Caco-2 (cell line): Measurements from ENCODE around the gene LDB2. TPM values are rescaled to one million over a fixed set of nuclear protein-coding genes. Genes with fewer than 3 reads are reported as not detected.

ENCODE experiments used
- BruUV-seq: library from RNA; stranded (reverse); fragments of 400-500 nt; replicated peaks from 2 replicates; lab custom pipeline; 2021; lab: Mats Ljungman, UMichigan
- CTCF ChIA-PET: fragments of 300-600 bp; sonication (Branson Sonifier 250); formaldehyde crosslinking; loops from one replicate; lab custom pipeline; 2022; ENCODE audit warnings: antibody characterized with exemption; lab: Charles Lee
- POLR2A ChIA-PET: fragments of 300-600 bp; sonication (Branson Sonifier 250); formaldehyde crosslinking; loops from one replicate; lab custom pipeline; 2022; ENCODE audit warnings: antibody characterized with exemption; lab: Charles Lee
- DNase-seq, 2 experiments: peaks; one replicate each; pipeline versions ENCODE4 v3.0.0 to v3.0.0-alpha.2; 2020 to 2022
- H3K27me3 ChIP-seq: replicated peaks from 2 replicates; pipeline ENCODE4 v1.6.0; 2011; ENCODE audit warnings: low read length; ENCODE audit not compliant: control insufficient read depth, insufficient read depth
- H3K36me3 ChIP-seq: 2 replicates; pipeline ENCODE4 v1.5.1; 2011; ENCODE audit warnings: low read length; ENCODE audit not compliant: control insufficient read depth, insufficient read depth
- H3K4me1 ChIP-seq: fragments of 250-450 bp; sonication (Bioruptor Pico); 2 replicates; pipeline ENCODE4 v1.5.1; 2020; ENCODE audit warnings: mild to moderate bottlenecking
- H3K4me3 ChIP-seq: 2 replicates; pipeline ENCODE4 v1.5.1; 2011; ENCODE audit warnings: low read depth, mild to moderate bottlenecking, control low read depth, low read length
- H3K9me3 ChIP-seq: fragments of 250-450 bp; sonication (Bioruptor Pico); 2 replicates; pipeline ENCODE4 v1.5.1; 2020; ENCODE audit warnings: mild to moderate bottlenecking, moderate library complexity
- H3K27ac Mint-ChIP-seq: one replicate; pipeline ENCODE4 v1.8.0; 2022; ENCODE audit warnings: mixed read lengths; ENCODE audit not compliant: unreplicated experiment
- H3K27me3 Mint-ChIP-seq: one replicate; pipeline ENCODE4 v1.8.0; 2022; ENCODE audit warnings: mixed read lengths; ENCODE audit not compliant: insufficient read depth, unreplicated experiment
- H3K36me3 Mint-ChIP-seq: one replicate; pipeline ENCODE4 v1.8.0; 2022; ENCODE audit warnings: mild to moderate bottlenecking, mixed read lengths; ENCODE audit not compliant: insufficient read depth, unreplicated experiment
- H3K4me1 Mint-ChIP-seq: one replicate; pipeline ENCODE4 v1.8.0; 2022; ENCODE audit warnings: low read depth, mixed read lengths; ENCODE audit not compliant: unreplicated experiment
- H3K4me3 Mint-ChIP-seq: one replicate; pipeline ENCODE4 v1.8.0; 2022; ENCODE audit warnings: mild to moderate bottlenecking, moderate library complexity, mixed read lengths; ENCODE audit not compliant: unreplicated experiment
- H3K9me3 Mint-ChIP-seq: one replicate; pipeline ENCODE4 v1.8.0; 2022; ENCODE audit warnings: mixed read lengths; ENCODE audit not compliant: unreplicated experiment
- intact Hi-C: fragments of 100-400 bp; cut with micrococcal nuclease; formaldehyde crosslinking; loops from one replicate; pipeline ENCODE4 v1.10.0; 2022; ENCODE audit not compliant: unreplicated experiment
- total RNA-seq: library from RNA; stranded (reverse); gene quantifications from 2 replicates; pipeline ENCODE4 v1.2.3, GENCODE V29; 2022
- TF ChIP-seq, protein P1 (sequence below), 2 experiments: fragments of 200-600 bp in 1 of 2; IDR thresholded peaks; 1 replicate in 1 of 2; 2 replicates in 1 of 2; pipeline versions ENCODE4 v1.5.1 to v1.8.0; 2011 to 2022; ENCODE audit warnings: antibody characterized with exemption in 1 of 2, control low read depth in 1 of 2, inconsistent platforms in 1 of 2, low read depth in 1 of 2, low read length in 1 of 2, mild to moderate bottlenecking in 1 of 2, moderate library complexity in 1 of 2; ENCODE audit not compliant: insufficient read depth in 1 of 2, severe bottlenecking in 1 of 2, unreplicated experiment in 1 of 2

LDB2 gene
- total RNA-seq, 1 experiment from 2014 or later = not detected

DNA sequence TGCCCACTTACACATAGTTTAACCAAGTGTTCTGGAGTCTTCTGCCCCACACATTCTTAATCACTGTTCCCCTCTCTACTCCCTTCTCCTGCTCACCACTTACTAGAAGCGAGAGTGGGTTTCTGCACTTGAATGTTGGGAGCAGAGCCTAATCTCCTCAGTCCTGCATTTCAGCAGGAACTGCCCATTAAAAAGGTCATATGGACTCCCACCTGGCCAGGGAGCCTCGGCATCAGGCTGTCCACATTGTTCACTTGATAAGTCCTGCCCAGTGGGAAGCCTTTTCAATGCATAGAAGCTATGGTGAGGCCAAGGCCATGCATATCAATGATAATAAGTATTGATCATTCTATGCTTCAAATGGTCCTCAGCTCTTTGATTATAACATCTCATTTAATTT lies 144.3 kb downstream of the LDB2 start:
- no peak for DNase-seq
- peaks cover 5% of the 10 kb centered on the region for H3K27me3 Mint-ChIP-seq
- no peak overlapping the region for H3K4me3 Mint-ChIP-seq
- no peaks in the 10 kb centered on the region for H3K36me3 Mint-ChIP-seq
- TF ChIP-seq, protein P1, sequence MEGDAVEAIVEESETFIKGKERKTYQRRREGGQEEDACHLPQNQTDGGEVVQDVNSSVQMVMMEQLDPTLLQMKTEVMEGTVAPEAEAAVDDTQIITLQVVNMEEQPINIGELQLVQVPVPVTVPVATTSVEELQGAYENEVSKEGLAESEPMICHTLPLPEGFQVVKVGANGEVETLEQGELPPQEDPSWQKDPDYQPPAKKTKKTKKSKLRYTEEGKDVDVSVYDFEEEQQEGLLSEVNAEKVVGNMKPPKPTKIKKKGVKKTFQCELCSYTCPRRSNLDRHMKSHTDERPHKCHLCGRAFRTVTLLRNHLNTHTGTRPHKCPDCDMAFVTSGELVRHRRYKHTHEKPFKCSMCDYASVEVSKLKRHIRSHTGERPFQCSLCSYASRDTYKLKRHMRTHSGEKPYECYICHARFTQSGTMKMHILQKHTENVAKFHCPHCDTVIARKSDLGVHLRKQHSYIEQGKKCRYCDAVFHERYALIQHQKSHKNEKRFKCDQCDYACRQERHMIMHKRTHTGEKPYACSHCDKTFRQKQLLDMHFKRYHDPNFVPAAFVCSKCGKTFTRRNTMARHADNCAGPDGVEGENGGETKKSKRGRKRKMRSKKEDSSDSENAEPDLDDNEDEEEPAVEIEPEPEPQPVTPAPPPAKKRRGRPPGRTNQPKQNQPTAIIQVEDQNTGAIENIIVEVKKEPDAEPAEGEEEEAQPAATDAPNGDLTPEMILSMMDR (IDR thresholded peaks at IDR 0.05; ENCODE audit: insufficient read depth in 1 of 2, low read depth in 1 of 2, low read length in 1 of 2, severe bottlenecking in 1 of 2, unreplicated experiment in 1 of 2) = no peak
- no peaks in the 10 kb centered on the region for H3K9me3 ChIP-seq
- CTCF ChIA-PET = no interaction called here
- intact Hi-C loops = loop anchor here (10.0 kb wide), 1 partner anchor 459 kb away; no protein-coding TSS in a partner anchor
- no peak overlapping the region for H3K4me3 ChIP-seq
- H3K36me3 ChIP-seq = no peaks in the 10 kb centered on the region
- no peaks in the 10 kb centered on the region for H3K4me1 Mint-ChIP-seq
- H3K9me3 Mint-ChIP-seq = no peaks in the 10 kb centered on the region
- POLR2A ChIA-PET = no interaction called here
- H3K27me3 ChIP-seq = no peaks in the 10 kb centered on the region
- no peak overlapping the region for H3K27ac Mint-ChIP-seq
- BruUV-seq = no TSS peak
- no peaks in the 10 kb centered on the region for H3K4me1 ChIP-seq

GRCh38 chr4:16752150-16752549 lies 146.3 kb downstream of the LDB2 start:
- Histone ChIP-seq H3K4me1 (no peaks in the 10 kb centered on the region), H3K27me3 (no peaks in the 10 kb centered on the region), H3K36me3 (no peaks in the 10 kb centered on the region), H3K9me3 (no peaks in the 10 kb centered on the region), H3K4me3 (no peak overlapping the region)
- H3K27ac Mint-ChIP-seq = no peak overlapping the region
- TF ChIP-seq, protein P1 (IDR thresholded peaks at IDR 0.05; ENCODE audit: insufficient read depth in 1 of 2, low read depth in 1 of 2, low read length in 1 of 2, severe bottlenecking in 1 of 2, unreplicated experiment in 1 of 2) = no peak
- ChIA-PET CTCF (no interaction called here), POLR2A (no interaction called here)
- no TSS peak for BruUV-seq
- H3K4me1 Mint-ChIP-seq = no peaks in the 10 kb centered on the region
- peaks cover 3% of the 10 kb centered on the region for H3K27me3 Mint-ChIP-seq
- H3K36me3 Mint-ChIP-seq = no peaks in the 10 kb centered on the region
- no peak overlapping the region for H3K4me3 Mint-ChIP-seq
- no peak for DNase-seq
- intact Hi-C loops = loop anchor here (10.0 kb wide), 1 partner anchor 457 kb away; no protein-coding TSS in a partner anchor
- no peaks in the 10 kb centered on the region for H3K9me3 Mint-ChIP-seq

GRCh38 chr4:16750882-16751642 lies 147.4 kb downstream of the LDB2 start:
- no TSS peak for BruUV-seq
- Mint-ChIP-seq H3K36me3 (no peaks in the 10 kb centered on the region), H3K27ac (no peak overlapping the region), H3K9me3 (no peaks in the 10 kb centered on the region), H3K4me1 (no peaks in the 10 kb centered on the region), H3K4me3 (no peak overlapping the region), H3K27me3 (peaks cover 3% of the 10 kb centered on the region)
- ChIA-PET POLR2A (no interaction called here), CTCF (no interaction called here)
- Histone ChIP-seq H3K4me3 (no peak overlapping the region), H3K27me3 (no peaks in the 10 kb centered on the region), H3K4me1 (no peaks in the 10 kb centered on the region), H3K36me3 (no peaks in the 10 kb centered on the region), H3K9me3 (no peaks in the 10 kb centered on the region)
- TF ChIP-seq, protein P1 (IDR thresholded peaks at IDR 0.05; ENCODE audit: insufficient read depth in 1 of 2, low read depth in 1 of 2, low read length in 1 of 2, severe bottlenecking in 1 of 2, unreplicated experiment in 1 of 2) = no peak
- intact Hi-C loops = loop anchor here (10.0 kb wide), 1 partner anchor 456 kb away; no protein-coding TSS in a partner anchor
- DNase-seq = no peak
